T47D (cell line): ENCODE results near the gene GPX7.

Experiments
- DNase-seq, 2 experiments: peaks; one replicate each; pipeline versions ENCODE4 v3.0.0 to v3.0.0-alpha.2; 2011 to 2012; ENCODE audit warnings: low read depth in 1 of 2, low spot score in 1 of 2
- JUND ChIP-seq: IDR thresholded peaks from 2 replicates; pipeline ENCODE4 v1.6.1; 2012; ENCODE audit warnings: low read depth
- in situ Hi-C: cut with HindIII; loops from 2 replicates; pipeline ENCODE4 v1.10.0; 2016; ENCODE audit warnings: low sequenced_read_pairs, low pct_unique_long_range_greater_than_20kb

Gene GPX7

DNA sequence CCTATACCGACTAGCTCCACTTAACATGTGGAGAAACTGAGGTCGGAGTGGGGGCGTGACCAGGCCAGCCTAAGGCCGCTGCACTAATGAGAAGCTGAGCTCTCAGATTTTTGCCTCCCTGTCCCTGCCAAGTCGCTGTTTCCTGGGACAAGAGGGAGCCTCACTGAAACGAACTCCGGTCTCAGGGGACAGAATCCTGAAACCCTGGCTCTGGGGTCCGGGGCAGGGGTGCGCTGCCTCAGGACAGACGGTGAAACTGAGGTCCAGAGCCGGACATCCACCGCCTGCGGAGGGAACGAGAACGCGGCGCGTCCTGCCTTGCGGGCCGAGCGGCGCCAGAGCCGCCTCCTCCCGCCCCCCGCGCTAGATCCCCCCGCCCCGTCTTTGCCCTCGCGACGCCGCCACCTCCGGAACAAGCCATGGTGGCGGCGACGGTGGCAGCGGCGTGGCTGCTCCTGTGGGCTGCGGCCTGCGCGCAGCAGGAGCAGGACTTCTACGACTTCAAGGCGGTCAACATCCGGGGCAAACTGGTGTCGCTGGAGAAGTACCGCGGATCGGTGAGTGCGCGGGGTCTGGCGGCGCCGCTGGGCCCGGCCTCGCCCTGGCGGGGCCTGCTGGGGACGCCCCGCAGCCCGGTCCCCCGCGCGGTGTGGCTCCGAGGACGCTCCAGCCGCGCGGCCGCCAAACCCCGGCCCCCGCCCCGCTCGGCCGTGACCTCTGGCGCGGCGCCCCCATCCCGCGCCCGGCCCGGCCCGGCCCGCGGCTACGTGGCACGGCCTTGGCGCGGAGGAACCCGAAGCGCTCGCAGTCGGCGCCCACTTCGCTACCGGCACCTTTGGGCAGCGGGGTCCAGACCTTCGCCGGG lies at the start of gene GPX7:
GPX7 (plus strand) TSS at position 381 of the 865 bp plus-strand sequence; CDS start at position 420, 39 bp downstream.
- DNase-seq: no peak
- TF ChIP-seq JUND: no peak
- in situ Hi-C loops: no loop called here

- in situ Hi-C loops: no loop called here
- peak in 1 of 2 experiments; percentile 74 for DNase-seq
Observed at GRCh38 chr1:52552505-52553361, 49.4 kb upstream of the GPX7 start, which contains the start of gene TUT4. Gene TUT4 (minus strand): TSS chr1:52553092. CDS start chr1:52526280, 26,812 bp downstream.

GRCh38 chr1:52553362-52554266 lies 48.6 kb upstream of the GPX7 start:
- peak; percentile 44 to 87 for DNase-seq
- TF ChIP-seq JUND: no peak
- in situ Hi-C loops: no loop called here

More at GRCh38 chr1:52552505-52553361, 49.4 kb upstream of the GPX7 start, which contains the start of gene TUT4:
- no peak for TF ChIP-seq JUND

GRCh38 chr1:52554267-52554640 lies 47.9 kb upstream of the GPX7 start:
- TF ChIP-seq JUND: no peak
- in situ Hi-C loops: no loop called here
- DNase-seq: no peak

- in situ Hi-C loops: no loop called here
- DNase-seq: no peak
- no peak for TF ChIP-seq JUND
Observed at GRCh38 chr1:52554756-52555155, 47.4 kb upstream of the GPX7 start.

- DNase-seq: no peak
- TF ChIP-seq JUND: no peak
- in situ Hi-C loops: no loop called here
Observed at GRCh38 chr1:52556641-52557360, 45.4 kb upstream of the GPX7 start.

DNA sequence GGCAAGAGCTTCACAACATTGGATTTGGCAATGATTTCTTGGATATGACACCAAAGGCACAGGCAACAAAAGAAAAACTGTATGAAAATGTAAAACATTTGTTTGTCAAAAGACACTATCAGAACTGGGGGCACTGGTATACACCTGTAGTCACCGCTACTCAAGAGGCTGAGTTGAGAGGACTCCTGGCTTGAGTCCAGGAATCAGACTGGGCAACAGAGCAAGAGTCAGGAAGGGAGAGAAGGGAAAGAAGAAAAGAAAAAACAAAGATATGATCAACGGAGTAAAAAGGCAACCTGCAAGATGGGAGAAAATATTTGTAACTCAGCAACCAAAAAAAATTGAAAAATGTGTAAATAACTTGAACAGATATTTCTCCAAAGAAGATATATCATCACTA lies 43.2 kb upstream of the GPX7 start:
- in situ Hi-C loops: no loop called here
- DNase-seq: no peak

GRCh38 chr1:52559875-52560274 lies 42.3 kb upstream of the GPX7 start:
- no peak for TF ChIP-seq JUND
- DNase-seq: no peak
- in situ Hi-C loops: no loop called here

More for the DNA sequence above, 43.2 kb upstream of the GPX7 start:
- TF ChIP-seq JUND: no peak

DNA sequence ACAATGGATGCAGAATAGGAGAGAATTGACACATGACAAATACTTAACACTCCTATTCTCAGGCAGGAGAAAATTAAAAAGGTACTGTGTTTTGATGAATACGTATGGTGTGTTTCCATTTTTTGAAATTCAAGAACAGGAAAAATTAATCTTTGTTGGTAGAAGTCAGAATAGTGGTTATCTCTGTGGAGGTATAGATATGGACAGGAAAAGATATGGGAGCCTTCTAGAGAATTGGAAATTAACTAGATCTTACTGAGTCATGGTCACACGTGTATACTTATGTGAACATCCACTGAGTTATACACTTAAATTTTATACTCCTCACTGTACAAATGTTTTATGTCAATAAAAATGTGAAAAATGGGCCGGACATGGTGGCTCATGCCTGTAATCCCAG lies 39.4 kb upstream of the GPX7 start:
- in situ Hi-C loops: no loop called here
- DNase-seq: no peak
- no peak for TF ChIP-seq JUND

DNA sequence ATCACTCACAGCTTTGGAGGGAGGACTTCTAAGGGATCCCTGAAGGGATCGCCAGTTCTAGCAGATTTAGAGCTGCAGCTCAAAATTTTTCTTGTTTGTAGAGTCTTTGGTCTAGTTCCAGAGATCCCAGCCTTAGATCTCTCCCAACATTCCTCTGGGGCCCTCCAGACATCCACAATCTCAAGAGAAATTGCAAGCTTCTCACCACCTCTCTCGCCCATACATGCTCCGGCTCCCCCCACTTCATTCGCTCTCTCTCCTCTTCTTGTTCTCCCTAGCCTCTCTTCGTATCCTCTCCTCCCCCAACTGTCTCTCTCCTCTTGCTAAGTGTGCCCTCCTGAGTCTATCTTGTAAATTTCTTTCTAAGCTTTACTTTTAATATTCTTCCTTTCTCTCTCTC lies 34.2 kb upstream of the GPX7 start:
- no peak for TF ChIP-seq JUND
- in situ Hi-C loops: no loop called here
- DNase-seq: no peak

DNA sequence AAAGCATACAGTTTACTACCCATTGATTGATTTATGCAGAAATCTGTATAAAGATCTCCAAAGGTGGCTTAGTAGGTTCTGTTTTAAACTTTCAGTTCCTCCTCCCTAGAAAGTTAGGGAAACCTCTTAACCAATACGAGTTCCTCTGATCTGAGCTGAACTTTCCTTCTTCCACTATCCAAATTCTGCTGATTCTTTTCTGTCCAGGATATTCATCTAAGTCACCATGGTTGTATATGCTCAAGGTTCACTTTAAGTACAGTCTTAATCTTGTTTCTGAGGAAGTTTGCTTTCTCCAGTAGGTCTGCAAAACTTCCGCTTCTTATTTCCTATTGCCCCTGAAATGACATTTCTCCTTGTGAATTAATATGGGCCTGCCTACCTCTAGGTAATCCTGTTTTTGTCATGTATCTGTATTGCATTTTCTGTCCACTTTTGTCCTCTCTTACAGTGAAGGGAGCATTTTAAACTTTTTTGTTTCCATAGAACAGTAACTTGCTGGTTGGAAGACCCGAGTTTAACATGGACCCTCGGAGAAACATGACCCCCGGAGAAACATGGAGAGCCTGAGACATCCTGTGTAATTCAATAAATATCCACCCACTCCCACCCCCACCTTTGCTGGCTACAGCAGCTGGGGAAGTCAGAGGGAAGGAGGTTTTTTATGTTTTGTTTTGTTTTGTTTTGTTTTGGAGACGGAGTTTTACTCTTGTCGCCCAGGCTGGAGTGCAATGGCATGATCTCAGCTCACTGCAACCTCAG lies 32.5 kb upstream of the GPX7 start:
- TF ChIP-seq JUND: no peak
- in situ Hi-C loops: no loop called here

More for the DNA sequence above, 32.5 kb upstream of the GPX7 start:
- no peak for DNase-seq
